Testis (tissue), 3 donors: ENCODE measurements around the gene FBXL7. TPM values are rescaled to one million over a fixed set of nuclear protein-coding genes. Genes with fewer than 3 reads are reported as not detected.

ENCODE experiments used
- DNase-seq: peaks from one replicate; pipeline ENCODE4 v3.0.0-alpha.2; 2019
- H3K27ac ChIP-seq, 2 donors: fragments of 200-600 bp; sonication (generic); one replicate each; pipeline ENCODE4 v1.5.1; 2019
- H3K27me3 ChIP-seq: fragments of 200-600 bp; sonication (generic); one replicate; pipeline ENCODE4 v1.5.1; 2019
- H3K36me3 ChIP-seq: fragments of 200-600 bp; sonication (generic); one replicate; pipeline ENCODE4 v1.5.1; 2017; ENCODE audit warnings: low read depth; ENCODE audit errors: missing control alignments
- H3K4me1 ChIP-seq: fragments of 200-600 bp; sonication (generic); one replicate; pipeline ENCODE4 v1.5.1; 2019
- H3K4me3 ChIP-seq, 2 donors: fragments of 200-600 bp; sonication (generic); one replicate each; pipeline ENCODE4 v1.5.1; 2017 to 2019
- H3K9me3 ChIP-seq: fragments of 200-600 bp; sonication (generic); one replicate; pipeline ENCODE4 v1.5.1; 2017
- CTCF ChIP-seq, 3 experiments: fragments of 450-650 bp in 2 of 3; fragments of 200-600 bp in 1 of 3; sonication (generic) in 1 of 3; IDR thresholded peaks; one replicate each; pipeline ENCODE4 v1.5.1; 2016 to 2019; ENCODE audit warnings: antibody characterized with exemption in 3 of 3, mild to moderate bottlenecking in 2 of 3, moderate library complexity in 1 of 3
- POLR2A ChIP-seq: fragments of 450-650 bp; IDR thresholded peaks from one replicate; pipeline ENCODE4 v1.6.1; 2017; ENCODE audit warnings: antibody characterized with exemption, mild to moderate bottlenecking, moderate library complexity
- WGBS, 2 donors: methylation state at CpG; one replicate each; pipeline ENCODE4 v1.1.5; 2018; 5-methylcytosine and 5-hydroxymethylcytosine counted together
- intact Hi-C: fragments of 100-400 bp; cut with DNase I; formaldehyde crosslinking; loops from one replicate; pipeline ENCODE4 v1.15.1; 2023; ENCODE audit warnings: low total_unique reads
- polyA plus RNA-seq: library from polyadenylated mRNA; stranded (reverse); fragments of 350-450 nt; fragmentation: Illumina TruSeq; extraction: RNeasy Lipid Tissue Mini Kit (QIAGEN cat#74804); gene quantifications from one replicate; pipeline ENCODE4 v1.2.3, GENCODE V29; 2014; ENCODE audit warnings: low read depth, low replicate concordance; ENCODE audit not compliant: insufficient read depth
- total RNA-seq, 2 donors: library from RNA; depleted of rRNA; stranded (reverse); fragments of >200 nt; gene quantifications; one replicate each; pipeline ENCODE4 v1.2.3, GENCODE V29; 2016

The FBXL7 gene
- total and polyA plus RNA-seq, 3 donors from 2014 or later: 9.8 to 17.3 (median 15.2) TPM

- H3K4me1 ChIP-seq: peaks cover 3% of the 10 kb centered on the region
- no peak overlapping the region for H3K27ac ChIP-seq
- TF ChIP-seq POLR2A (no peak), CTCF (IDR thresholded peaks at IDR 0.05) (no peak)
- intact Hi-C loops: no loop called here
- WGBS, 2 donors: 76 to 78% methylated on average over 10 of the region's 10 CpGs
- no peaks in the 10 kb centered on the region for H3K36me3 ChIP-seq
- no peak overlapping the region for H3K4me3 ChIP-seq
- no peaks in the 10 kb centered on the region for H3K27me3 ChIP-seq
- no peaks in the 10 kb centered on the region for H3K9me3 ChIP-seq
- DNase-seq: no peak
Observed at GRCh38 chr5:15577132-15577531, 77.2 kb downstream of the FBXL7 start.

GRCh38 chr5:15577831-15578230, 77.9 kb downstream of the FBXL7 start:
- peaks cover 3% of the 10 kb centered on the region for H3K4me1 ChIP-seq
- H3K27ac ChIP-seq: no peak overlapping the region

GRCh38 chr5:15579193-15579990, 79.4 kb downstream of the FBXL7 start:
- DNase-seq: no peak
- TF ChIP-seq CTCF (IDR thresholded peaks at IDR 0.05) (no peak), POLR2A (no peak)
- Histone ChIP-seq H3K36me3 (no peaks in the 10 kb centered on the region), H3K27ac (no peak overlapping the region), H3K27me3 (no peaks in the 10 kb centered on the region), H3K4me3 (no peak overlapping the region), H3K4me1 (no peaks in the 10 kb centered on the region), H3K9me3 (no peaks in the 10 kb centered on the region)
- 96% methylated on average over 3 of the region's 3 CpGs for WGBS, 2 donors
- intact Hi-C loops: no loop called here

More at GRCh38 chr5:15577831-15578230, 77.9 kb downstream of the FBXL7 start:
- H3K27me3 ChIP-seq: no peaks in the 10 kb centered on the region
- intact Hi-C loops: no loop called here
- DNase-seq: no peak
- H3K36me3 ChIP-seq: no peaks in the 10 kb centered on the region
- TF ChIP-seq POLR2A (no peak), CTCF (IDR thresholded peaks at IDR 0.05) (no peak)
- no peak overlapping the region for H3K4me3 ChIP-seq
- no peaks in the 10 kb centered on the region for H3K9me3 ChIP-seq
- WGBS, 2 donors: 66 to 74% methylated on average over 2 of the region's 2 CpGs

- Histone ChIP-seq H3K36me3 (no peaks in the 10 kb centered on the region), H3K9me3 (no peaks in the 10 kb centered on the region), H3K4me1 (no peaks in the 10 kb centered on the region), H3K4me3 (no peak overlapping the region), H3K27me3 (no peaks in the 10 kb centered on the region), H3K27ac (no peak overlapping the region)
- no peak for DNase-seq
- no peak for TF ChIP-seq CTCF (IDR thresholded peaks at IDR 0.05)
- no peak for TF ChIP-seq POLR2A
- WGBS, 2 donors: 97 to 100% methylated on average over 1 of the region's 1 CpG
- intact Hi-C loops: no loop called here
Observed at GRCh38 chr5:15584528-15584927, 84.5 kb downstream of the FBXL7 start.

DNA sequence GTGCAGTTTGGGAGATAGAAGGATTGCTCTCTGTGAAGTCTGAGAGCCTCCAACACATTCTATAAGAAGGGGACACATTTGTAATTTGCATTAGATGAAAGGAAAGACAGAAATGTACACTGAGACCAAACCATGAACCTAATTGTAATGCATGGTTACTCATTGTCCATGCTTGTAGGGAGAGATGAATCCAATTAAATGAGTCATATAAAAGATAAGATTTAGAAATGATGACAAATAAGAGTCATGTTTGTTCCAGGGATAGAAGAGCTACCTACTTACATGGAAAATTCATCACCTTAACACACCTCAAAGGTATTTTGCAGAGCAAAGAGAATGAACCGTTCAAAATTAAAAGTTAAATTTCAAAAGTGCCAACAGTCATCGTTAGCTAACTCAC, 85.1 kb downstream of the FBXL7 start:
- DNase-seq: no peak
- no peaks in the 10 kb centered on the region for H3K27me3 ChIP-seq
- H3K36me3 ChIP-seq: no peaks in the 10 kb centered on the region
- intact Hi-C loops: no loop called here
- H3K27ac ChIP-seq: no peak overlapping the region
- H3K4me3 ChIP-seq: no peak overlapping the region
- H3K9me3 ChIP-seq: no peaks in the 10 kb centered on the region
- 92 to 99% methylated on average over 2 of the region's 2 CpGs for WGBS, 2 donors
- no peak for TF ChIP-seq CTCF (IDR thresholded peaks at IDR 0.05)
- no peak for TF ChIP-seq POLR2A
- no peaks in the 10 kb centered on the region for H3K4me1 ChIP-seq
